Mucosa of rectum (tissue), 2 donors: ENCODE results near the gene AKT3.
"Not testable (repeated sequence)": the region's sequence is repeated elsewhere in the genome, so short reads cannot be mapped to it uniquely, and the experiment has no call there.

Source experiments
- H3K27ac ChIP-seq, 2 donors: one replicate each; pipeline ENCODE4 v1.7.0; 2013; ENCODE audit warnings: inconsistent platforms in 2 of 2, low read depth in 2 of 2, low read length in 2 of 2
- H3K27me3 ChIP-seq, 2 donors: one replicate each; pipeline ENCODE4 v1.7.0; 2013; ENCODE audit warnings: low read length in 2 of 2; ENCODE audit not compliant: control insufficient read depth in 2 of 2, insufficient read depth in 2 of 2
- H3K36me3 ChIP-seq, 2 donors: one replicate each; pipeline ENCODE4 v1.7.0; 2013; ENCODE audit warnings: low read length in 2 of 2; ENCODE audit not compliant: control insufficient read depth in 2 of 2, insufficient read depth in 2 of 2
- H3K4me1 ChIP-seq, 2 donors: one replicate each; pipeline ENCODE4 v1.7.0; 2013; ENCODE audit warnings: low read length in 2 of 2, mild to moderate bottlenecking in 1 of 2; ENCODE audit not compliant: control insufficient read depth in 2 of 2, insufficient read depth in 2 of 2
- H3K4me3 ChIP-seq, 2 donors: one replicate each; pipeline ENCODE4 v1.7.0; 2013; ENCODE audit warnings: low read length in 2 of 2
- H3K9ac ChIP-seq, 2 donors: one replicate each; pipeline ENCODE4 v1.7.0; 2013; ENCODE audit warnings: low read length in 2 of 2, low read depth in 1 of 2, mild to moderate bottlenecking in 1 of 2
- H3K9me3 ChIP-seq, 2 donors: one replicate each; pipeline ENCODE4 v1.7.0; 2013; ENCODE audit warnings: low read length in 2 of 2; ENCODE audit not compliant: control insufficient read depth in 2 of 2
- donor health status: healthy.
- donor health status: Normal muscosa, but diverticular disease.

Gene AKT3

GRCh38 chr1:243842978-243843511 is 7.0 kb downstream of the AKT3 start:
- Histone ChIP-seq H3K9me3 (no peaks in the 10 kb centered on the region), H3K36me3 (no peaks in the 10 kb centered on the region), H3K27ac (peak overlapping the region; percentile 20 to 25), H3K27me3 (no peaks in the 10 kb centered on the region), H3K4me3 (no peak overlapping the region), H3K9ac (no peak overlapping the region), H3K4me1 (no peaks in the 10 kb centered on the region)

GRCh38 chr1:243842161-243842560 is 7.9 kb downstream of the AKT3 start:
- Histone ChIP-seq H3K4me1 (no peaks in the 10 kb centered on the region), H3K27me3 (no peaks in the 10 kb centered on the region), H3K4me3 (no peak overlapping the region), H3K9ac (no peak overlapping the region), H3K9me3 (no peaks in the 10 kb centered on the region), H3K36me3 (no peaks in the 10 kb centered on the region), H3K27ac (no peak overlapping the region)

- H3K4me3 ChIP-seq = no peak overlapping the region
- no peaks in the 10 kb centered on the region for H3K36me3 ChIP-seq
- H3K27ac ChIP-seq = no peak overlapping the region
- no peaks in the 10 kb centered on the region for H3K27me3 ChIP-seq
- no peaks in the 10 kb centered on the region for H3K9me3 ChIP-seq
- no peak overlapping the region for H3K9ac ChIP-seq
- no peaks in the 10 kb centered on the region for H3K4me1 ChIP-seq
Measured at GRCh38 chr1:243841507-243841906, 8.5 kb downstream of the AKT3 start.

- Histone ChIP-seq H3K27me3 (no peaks in the 10 kb centered on the region), H3K27ac (no peak overlapping the region), H3K9ac (no peak overlapping the region), H3K4me1 (no peaks in the 10 kb centered on the region), H3K9me3 (no peaks in the 10 kb centered on the region), H3K36me3 (no peaks in the 10 kb centered on the region), H3K4me3 (no peak overlapping the region)
Measured at GRCh38 chr1:243837907-243838535, 12.0 kb downstream of the AKT3 start.

DNA sequence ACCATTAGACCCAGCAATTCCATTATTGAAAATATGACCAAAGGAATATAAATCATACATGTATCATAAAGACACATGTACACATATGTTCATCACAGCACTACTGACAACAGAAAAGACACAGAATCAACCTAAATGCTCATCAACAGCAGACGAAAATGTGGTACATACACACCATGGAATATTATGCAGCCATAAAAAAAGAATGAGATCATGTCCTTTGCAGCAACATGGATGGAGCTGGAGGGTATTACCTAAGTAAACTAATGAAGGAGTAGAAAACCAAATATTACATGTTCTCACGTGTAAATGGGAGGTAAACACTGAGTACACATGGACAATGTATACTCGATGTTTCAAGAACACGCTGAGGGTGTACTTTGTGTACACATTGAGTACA is 15.9 kb downstream of the AKT3 start:
- Histone ChIP-seq H3K9ac (no peak overlapping the region), H3K27me3 (no peaks in the 10 kb centered on the region), H3K9me3 (no peaks in the 10 kb centered on the region), H3K4me1 (no peaks in the 10 kb centered on the region), H3K36me3 (no peaks in the 10 kb centered on the region), H3K4me3 (no peak overlapping the region), H3K27ac (no peak overlapping the region)

- no peaks in the 10 kb centered on the region for H3K36me3 ChIP-seq
- no peak overlapping the region for H3K27ac ChIP-seq
- H3K4me3 ChIP-seq = no peak overlapping the region
- no peak overlapping the region for H3K9ac ChIP-seq
- H3K27me3 ChIP-seq = no peaks in the 10 kb centered on the region
- H3K9me3 ChIP-seq = no peaks in the 10 kb centered on the region
- no peaks in the 10 kb centered on the region for H3K4me1 ChIP-seq
Measured at GRCh38 chr1:243831463-243831862, 18.6 kb downstream of the AKT3 start.

DNA sequence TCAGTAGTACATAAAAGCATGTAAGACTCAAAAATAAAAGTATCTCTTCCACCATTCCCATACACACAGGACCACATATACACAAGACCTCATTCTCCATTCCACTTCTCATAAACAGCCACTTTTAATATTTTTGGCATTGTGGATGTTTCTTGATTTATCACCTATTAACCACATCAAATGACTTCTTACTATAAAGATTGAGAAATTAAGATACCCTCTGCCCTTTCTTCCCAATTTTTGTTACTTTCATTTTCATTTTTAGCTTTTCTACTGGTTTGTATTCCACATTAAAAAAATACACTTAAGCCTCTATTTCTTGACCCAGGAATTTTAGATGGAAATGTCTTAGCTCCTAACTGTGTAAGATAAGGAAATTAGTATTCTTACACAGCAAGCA is 22.8 kb downstream of the AKT3 start:
- Histone ChIP-seq H3K9ac (no peak overlapping the region), H3K36me3 (no peaks in the 10 kb centered on the region), H3K27ac (no peak overlapping the region), H3K4me1 (no peaks in the 10 kb centered on the region), H3K9me3 (no peaks in the 10 kb centered on the region), H3K4me3 (no peak overlapping the region), H3K27me3 (no peaks in the 10 kb centered on the region)

DNA sequence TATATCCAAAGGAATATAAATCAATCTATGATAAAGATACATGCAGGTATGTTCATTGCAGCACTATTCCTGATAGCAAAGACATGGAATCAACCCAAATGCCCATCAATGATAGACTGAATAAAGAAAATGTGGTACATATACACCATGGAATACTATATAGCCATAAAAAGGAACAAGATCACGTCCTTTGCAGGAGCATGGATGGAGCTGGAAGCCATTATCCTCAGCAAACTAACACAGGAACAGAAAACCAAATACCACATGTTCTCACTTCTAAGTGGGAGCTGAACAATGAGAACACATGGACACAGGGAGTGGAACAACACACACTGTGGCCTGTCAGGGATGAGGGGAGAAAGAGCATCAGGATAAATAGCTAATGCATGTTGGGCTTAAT is 25.1 kb downstream of the AKT3 start:
- H3K27me3 ChIP-seq, H3K4me3 ChIP-seq, H3K9ac ChIP-seq, H3K9me3 ChIP-seq, H3K4me1 ChIP-seq, H3K36me3 ChIP-seq, H3K27ac ChIP-seq: not testable (repeated sequence)

DNA sequence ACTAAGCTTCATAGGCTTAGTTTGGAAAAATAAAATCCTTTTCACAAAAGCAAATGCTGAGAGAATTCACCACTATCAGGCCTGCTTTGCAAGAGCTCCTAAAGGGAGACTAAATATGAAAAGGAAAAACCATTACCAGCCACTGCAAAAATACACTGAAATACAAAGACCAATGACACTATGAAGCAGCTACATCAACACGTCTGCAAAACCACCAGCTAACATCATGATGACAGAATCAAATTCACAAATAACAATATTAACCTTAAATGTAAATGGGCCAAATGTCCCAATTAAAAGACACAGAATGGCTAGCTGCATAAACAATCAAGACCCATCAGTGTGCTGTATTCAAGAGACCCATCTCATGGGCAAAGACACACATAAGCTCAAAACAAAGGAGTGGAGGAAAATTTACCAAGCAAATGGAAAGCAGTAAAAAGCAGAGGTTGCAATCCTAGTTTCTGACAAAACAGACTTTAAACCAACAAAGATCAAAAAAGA is 28.8 kb downstream of the AKT3 start:
- Histone ChIP-seq H3K27ac (no peak overlapping the region), H3K9me3 (peaks cover 0 to 3% of the 10 kb centered on the region in 2 donors), H3K9ac (no peak overlapping the region), H3K4me1 (no peaks in the 10 kb centered on the region), H3K27me3 (no peaks in the 10 kb centered on the region), H3K4me3 (no peak overlapping the region), H3K36me3 (peaks cover 0 to 3% of the 10 kb centered on the region in 2 donors)

DNA sequence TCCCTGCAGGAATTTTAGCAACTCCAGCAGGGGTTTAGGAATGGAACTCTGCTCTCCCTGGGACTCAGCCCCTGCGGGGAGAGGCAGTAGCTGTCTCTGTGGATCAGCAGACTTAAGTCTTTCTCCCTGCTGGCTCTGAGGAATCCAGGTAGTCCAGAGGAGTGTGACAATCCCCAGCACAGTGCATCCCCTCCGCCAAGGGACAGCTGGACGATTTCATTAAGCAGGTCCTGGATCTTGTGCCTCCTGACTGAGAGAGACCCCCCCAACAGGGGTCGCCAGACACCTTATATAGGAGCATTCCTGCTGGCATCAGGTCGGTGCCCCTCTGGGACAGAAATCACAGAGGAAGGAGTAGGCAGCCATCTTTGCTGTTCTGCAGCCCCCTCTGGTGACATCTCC is 30.6 kb downstream of the AKT3 start:
- no peaks in the 10 kb centered on the region for H3K27me3 ChIP-seq
- H3K4me3 ChIP-seq = no peak overlapping the region
- peaks cover 0 to 3% of the 10 kb centered on the region in 2 donors for H3K9me3 ChIP-seq

More for the DNA sequence above, 30.6 kb downstream of the AKT3 start:
- no peaks in the 10 kb centered on the region for H3K4me1 ChIP-seq
- no peak overlapping the region for H3K9ac ChIP-seq
- H3K27ac ChIP-seq = no peak overlapping the region
- peaks cover 0 to 3% of the 10 kb centered on the region in 2 donors for H3K36me3 ChIP-seq
